WTC11 (cell line): ENCODE results near the gene EXOC3L4. TPM values are rescaled to one million over a fixed set of nuclear protein-coding genes. Genes with fewer than 3 reads are reported as not detected.
A peak's percentile ranks its signal among the peaks of the same experiment; 100 is the strongest.

ENCODE experiments used
- ATAC-seq: fragments of 200-7000 bp; cut with Tn5 transposase; 2 replicates; pipeline ENCODE4 v1.10.0; 2021; ENCODE audit warnings: mild to moderate bottlenecking, moderate library complexity
- CTCF ChIA-PET: fragments of 300-600 bp; sonication (Branson Sonifier 250); formaldehyde crosslinking; loops from one replicate; lab custom pipeline; 2021; ENCODE audit warnings: antibody characterized with exemption; lab: Charles Lee
- POLR2A ChIA-PET: fragments of 350-600 bp; sonication (Branson Sonifier 250); formaldehyde crosslinking; loops from one replicate; lab custom pipeline; 2021; ENCODE audit warnings: antibody characterized with exemption; lab: Charles Lee
- DNase-seq: peaks from one replicate; pipeline ENCODE4 v3.0.0; 2021; ENCODE audit warnings: low spot score
- H3K27ac Mint-ChIP-seq: 2 replicates; pipeline ENCODE4 v1.8.0; 2021; ENCODE audit warnings: mixed read lengths
- H3K27me3 Mint-ChIP-seq: 2 replicates; pipeline ENCODE4 v1.8.0; 2021; ENCODE audit warnings: low read depth, mild to moderate bottlenecking, moderate library complexity, mixed read lengths
- H3K36me3 Mint-ChIP-seq: 2 replicates; pipeline ENCODE4 v1.8.0; 2021; ENCODE audit warnings: mixed read lengths
- H3K4me1 Mint-ChIP-seq: 2 replicates; pipeline ENCODE4 v1.8.0; 2022; ENCODE audit warnings: mixed read lengths
- H3K4me3 Mint-ChIP-seq: 2 replicates; pipeline ENCODE4 v1.8.0; 2021; ENCODE audit warnings: mild to moderate bottlenecking, moderate library complexity, mixed read lengths
- H3K9me3 Mint-ChIP-seq: 2 replicates; pipeline ENCODE4 v1.8.0; 2021; ENCODE audit warnings: mixed read lengths
- ATF6 ChIP-seq: sonication (generic); formaldehyde crosslinking; IDR thresholded peaks from 2 replicates; pipeline ENCODE4 v1.8.1; 2023; ENCODE audit warnings: mild to moderate bottlenecking, missing genetic modification reagents
- CDX4 ChIP-seq: fragments of 250-450 bp; sonication (Bioruptor Pico); IDR thresholded peaks from 2 replicates; pipeline ENCODE4 v1.9.0; 2021; ENCODE audit warnings: moderate library complexity, mild to moderate bottlenecking, inconsistent platforms, borderline replicate concordance
- CREB1 ChIP-seq: sonication (generic); formaldehyde crosslinking; IDR thresholded peaks from 2 replicates; pipeline ENCODE4 v1.8.0; 2023; ENCODE audit warnings: mild to moderate bottlenecking, missing genetic modification reagents
- CTCF ChIP-seq: fragments of 200-600 bp; IDR thresholded peaks from 2 replicates; pipeline ENCODE4 v1.8.0; 2022; ENCODE audit warnings: antibody characterized with exemption
- ERG ChIP-seq: fragments of 250-450 bp; sonication (Bioruptor Pico); IDR thresholded peaks from 2 replicates; pipeline ENCODE4 v1.8.0; 2021; ENCODE audit warnings: mild to moderate bottlenecking
- GTF2I ChIP-seq: fragments of 250-450 bp; sonication (Bioruptor Pico); conservative IDR thresholded peaks from 2 replicates; pipeline ENCODE4 v1.4.0; 2021; ENCODE audit warnings: mild to moderate bottlenecking
- KAT7 ChIP-seq: sonication (generic); formaldehyde crosslinking; IDR thresholded peaks from 2 replicates; pipeline ENCODE4 v1.8.1; 2023; ENCODE audit warnings: missing genetic modification reagents, mild to moderate bottlenecking, borderline replicate concordance
- MYBL2 ChIP-seq: sonication (generic); formaldehyde crosslinking; IDR thresholded peaks from 2 replicates; pipeline ENCODE4 v1.8.1; 2023; ENCODE audit warnings: mild to moderate bottlenecking, moderate library complexity, missing genetic modification reagents
- PREB ChIP-seq: sonication (generic); formaldehyde crosslinking; IDR thresholded peaks from 2 replicates; pipeline ENCODE4 v1.8.1; 2022; ENCODE audit warnings: mild to moderate bottlenecking, missing genetic modification reagents, moderate library complexity, borderline replicate concordance
- SP1 ChIP-seq: sonication (generic); formaldehyde crosslinking; conservative IDR thresholded peaks from 2 replicates; pipeline ENCODE4 v1.8.1; 2022; ENCODE audit warnings: missing genetic modification reagents
- TEAD1 ChIP-seq: sonication (generic); formaldehyde crosslinking; IDR thresholded peaks from 2 replicates; pipeline ENCODE4 v1.8.0; 2022; ENCODE audit warnings: mild to moderate bottlenecking, missing genetic modification reagents
- TP53 ChIP-seq: sonication (generic); formaldehyde crosslinking; IDR thresholded peaks from 2 replicates; pipeline ENCODE4 v1.8.1; 2023; ENCODE audit warnings: mild to moderate bottlenecking, missing genetic modification reagents
- ZNF219 ChIP-seq: sonication (generic); formaldehyde crosslinking; IDR thresholded peaks from 2 replicates; pipeline ENCODE4 v1.8.0; 2023; ENCODE audit warnings: missing genetic modification reagents, mild to moderate bottlenecking, borderline replicate concordance
- ZNF396 ChIP-seq: fragments of 250-450 bp; sonication (Bioruptor Pico); IDR thresholded peaks from 2 replicates; pipeline ENCODE4 v1.8.0; 2021; ENCODE audit warnings: mild to moderate bottlenecking, moderate library complexity, borderline replicate concordance
- ZNF532 ChIP-seq: fragments of 250-450 bp; sonication (Bioruptor Pico); IDR thresholded peaks from 2 replicates; pipeline ENCODE4 v1.9.0; 2021; ENCODE audit warnings: mild to moderate bottlenecking, borderline replicate concordance
- ZNF671 ChIP-seq: fragments of 250-450 bp; sonication (Bioruptor Pico); IDR thresholded peaks from 2 replicates; pipeline ENCODE4 v1.8.0; 2021; ENCODE audit warnings: mild to moderate bottlenecking
- total RNA-seq: library from RNA; stranded (reverse); gene quantifications from 3 replicates; pipeline ENCODE4 v1.2.3, GENCODE V29; 2021

EXOC3L4 gene
- total RNA-seq, 1 experiment from 2014 or later = 0.42 TPM

GRCh38 chr14:103089386-103090335, 4.9 kb upstream of the EXOC3L4 start:
- H3K4me3 Mint-ChIP-seq = no peak overlapping the region
- ChIA-PET POLR2A (no interaction called here), CTCF (interaction anchor here (6.7 kb wide), 1 partner anchor 15 kb away, joined by 65 read pairs; no protein-coding TSS in a partner anchor)
- H3K36me3 Mint-ChIP-seq = no peaks in the 10 kb centered on the region
- no peak for ATAC-seq
- no peaks in the 10 kb centered on the region for H3K9me3 Mint-ChIP-seq
- H3K27me3 Mint-ChIP-seq = peaks cover 17% of the 10 kb centered on the region
- H3K4me1 Mint-ChIP-seq = 0 out of 2 replicates have a peak, but pooled peaks cover 4% of the 10 kb centered on the region
- H3K27ac Mint-ChIP-seq = no peak overlapping the region
- TF ChIP-seq ZNF532 (CRISPR knock-in tag) (no peak), GTF2I (CRISPR knock-in tag) (no peak), ZNF671 (CRISPR knock-in tag) (no peak), TP53 (CRISPR knock-in tag) (no peak), SP1 (no peak), CTCF (no peak)
- DNase-seq = no peak

- 0 out of 2 replicates have a peak, but pooled peaks have one; percentile 6 for TF ChIP-seq TP53 (CRISPR knock-in tag)
- TF ChIP-seq CDX4 (CRISPR knock-in tag) = no peak
- Mint-ChIP-seq H3K4me3 (peak overlapping the region; percentile 63), H3K27me3 (peaks cover 10% of the 10 kb centered on the region), H3K27ac (no peak overlapping the region), H3K9me3 (no peaks in the 10 kb centered on the region), H3K4me1 (0 out of 2 replicates have a peak, but pooled peaks cover 4% of the 10 kb centered on the region), H3K36me3 (no peaks in the 10 kb centered on the region)
- ChIA-PET CTCF (interaction anchor here (1.0 to 6.7 kb wide), 4 partner anchors 10 to 202 kb away, joined by 3 to 65 read pairs (median 4); no protein-coding TSS in a partner anchor), POLR2A (no interaction called here)
- DNase-seq = no peak
- no peak for ATAC-seq
These were observed 4.0 kb upstream of the EXOC3L4 start for GRCh38 chr14:103090481-103091020.

- DNase-seq (peak; percentile 66), ATAC-seq (peak; percentile 65)
- Mint-ChIP-seq H3K27ac (no peak overlapping the region), H3K4me1 (0 out of 2 replicates have a peak, but pooled peaks cover 4% of the 10 kb centered on the region), H3K4me3 (peak overlapping the region; percentile 63), H3K36me3 (no peaks in the 10 kb centered on the region), H3K9me3 (no peaks in the 10 kb centered on the region), H3K27me3 (peaks cover 9% of the 10 kb centered on the region)
- POLR2A ChIA-PET = no interaction called here
- CTCF ChIA-PET = interaction anchor here (1.0 to 6.7 kb wide), 4 partner anchors 9 to 202 kb away, joined by 3 to 65 read pairs (median 4); no protein-coding TSS in a partner anchor
- no peak for TF ChIP-seq PREB (CRISPR knock-in tag)
- 0 out of 2 replicates have a peak, but pooled peaks have one; percentile 22 for TF ChIP-seq MYBL2 (CRISPR knock-in tag)
- TF ChIP-seq ZNF219 (CRISPR knock-in tag) = no peak
- TF ChIP-seq ATF6 (CRISPR knock-in tag) = no peak
- TF ChIP-seq ERG = no peak
- no peak for TF ChIP-seq CREB1 (CRISPR knock-in tag)
- no peak for TF ChIP-seq KAT7 (CRISPR knock-in tag)
- TF ChIP-seq ZNF396 (CRISPR knock-in tag) = no peak
- no peak for TF ChIP-seq TEAD1 (CRISPR knock-in tag)
These were observed 3.3 kb upstream of the EXOC3L4 start for GRCh38 chr14:103091041-103091882.
